Large intestine (tissue), 3 donors: ENCODE data around the gene GMDS. TPM values are rescaled to one million over a fixed set of nuclear protein-coding genes. Genes with fewer than 3 reads are reported as not detected.

Experiments used
- DNase-seq, 2 donors: peaks; one replicate each; pipeline versions ENCODE4 v3.0.0 to v3.0.0-alpha.2; 2013
- H3K27ac ChIP-seq: one replicate; pipeline ENCODE4 v1.5.1; 2013; ENCODE audit warnings: low read length
- H3K27me3 ChIP-seq: 2 replicates; pipeline ENCODE4 v1.6.1; 2013; ENCODE audit warnings: low read length; ENCODE audit not compliant: control insufficient read depth, insufficient read depth
- H3K36me3 ChIP-seq: 2 replicates; pipeline ENCODE4 v1.6.1; 2013; ENCODE audit warnings: low read length; ENCODE audit not compliant: control insufficient read depth, insufficient read depth
- H3K4me1 ChIP-seq: one replicate; pipeline ENCODE4 v1.6.1; 2013; ENCODE audit warnings: low read length; ENCODE audit not compliant: control insufficient read depth, insufficient read depth
- H3K4me3 ChIP-seq: one replicate; pipeline ENCODE4 v1.5.1; 2013; ENCODE audit warnings: low read length
- H3K9me3 ChIP-seq: one replicate; pipeline ENCODE4 v1.6.1; 2013; ENCODE audit warnings: mild to moderate bottlenecking, low read depth, low read length, moderate library complexity; ENCODE audit not compliant: control insufficient read depth
- WGBS: methylation state at CpG from one replicate; pipeline ENCODE4 v1.1.5; 2013; ENCODE audit warnings: low lambda C conversion rate; ENCODE audit not compliant: insufficient coverage; 5-methylcytosine and 5-hydroxymethylcytosine counted together
- polyA plus RNA-seq: library from polyadenylated mRNA; unstranded; fragments of 120-200 nt; gene quantifications from one replicate; pipeline ENCODE4 v1.2.1, GENCODE V29; 2013

Gene GMDS
- polyA plus RNA-seq, 1 donor, result 58.9 TPM

GRCh38 chr6:1871724-1872315, 373.6 kb downstream of the GMDS start:
- peaks cover 2% of the 10 kb centered on the region for H3K27me3 ChIP-seq
- H3K4me1 ChIP-seq, result no peaks in the 10 kb centered on the region
- H3K9me3 ChIP-seq, result no peaks in the 10 kb centered on the region
- no peaks in the 10 kb centered on the region for H3K36me3 ChIP-seq
- H3K27ac ChIP-seq, result no peak overlapping the region
- H3K4me3 ChIP-seq, result no peak overlapping the region
- WGBS, result 77% methylated on average over 4 of the region's 8 CpGs
- DNase-seq, result no peak

DNA sequence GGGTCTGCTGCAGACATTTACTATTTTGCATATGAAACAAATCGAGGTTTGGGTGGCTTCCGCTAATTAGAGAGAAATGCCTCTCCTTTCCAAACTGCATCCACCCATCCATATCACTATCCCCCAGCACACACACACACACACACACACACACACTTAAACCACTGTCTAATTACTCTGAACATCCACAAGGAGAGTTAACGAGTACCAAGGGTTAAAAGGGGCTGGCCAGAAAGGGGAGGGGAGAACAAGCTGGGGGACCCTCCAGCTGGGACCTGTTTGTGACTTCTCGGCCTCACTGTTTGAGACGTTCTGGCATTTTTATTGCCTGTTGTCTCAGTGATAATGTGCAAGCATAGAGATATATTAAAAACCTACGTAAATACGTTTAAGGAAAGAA, 374.5 kb downstream of the GMDS start:
- H3K4me1 ChIP-seq, result no peaks in the 10 kb centered on the region
- H3K4me3 ChIP-seq, result no peak overlapping the region
- no peak for DNase-seq
- H3K9me3 ChIP-seq, result no peaks in the 10 kb centered on the region
- no peak overlapping the region for H3K27ac ChIP-seq
- WGBS, result 27% methylated on average over 4 of the region's 7 CpGs
- H3K27me3 ChIP-seq, result peaks cover 2% of the 10 kb centered on the region
- no peaks in the 10 kb centered on the region for H3K36me3 ChIP-seq

DNA sequence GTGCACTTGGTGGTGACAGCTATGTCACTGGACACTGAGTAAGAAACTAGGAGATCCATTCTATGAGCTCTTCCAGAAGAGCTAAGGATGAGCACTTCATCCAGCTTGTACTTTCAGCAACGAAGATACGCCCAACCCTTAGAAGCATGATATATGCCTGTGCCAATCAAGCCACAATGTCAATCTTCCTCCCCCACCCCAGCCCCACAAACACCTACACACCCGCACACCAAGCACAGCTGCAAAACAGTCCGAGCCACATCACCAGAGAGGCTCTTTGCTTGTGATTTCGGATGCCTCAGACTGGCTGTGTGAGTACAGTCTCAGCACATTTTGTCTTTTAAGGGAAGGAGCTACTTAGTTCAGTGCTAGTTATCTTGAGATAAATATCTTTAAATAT, 375.2 kb downstream of the GMDS start:
- no peaks in the 10 kb centered on the region for H3K9me3 ChIP-seq
- no peak overlapping the region for H3K4me3 ChIP-seq
- peaks cover 2% of the 10 kb centered on the region for H3K27me3 ChIP-seq
- no peaks in the 10 kb centered on the region for H3K36me3 ChIP-seq
- no peak for DNase-seq
- WGBS, result no CpG with 5 or more reads among the region's 5 CpGs
- no peak overlapping the region for H3K27ac ChIP-seq
- no peaks in the 10 kb centered on the region for H3K4me1 ChIP-seq

DNA sequence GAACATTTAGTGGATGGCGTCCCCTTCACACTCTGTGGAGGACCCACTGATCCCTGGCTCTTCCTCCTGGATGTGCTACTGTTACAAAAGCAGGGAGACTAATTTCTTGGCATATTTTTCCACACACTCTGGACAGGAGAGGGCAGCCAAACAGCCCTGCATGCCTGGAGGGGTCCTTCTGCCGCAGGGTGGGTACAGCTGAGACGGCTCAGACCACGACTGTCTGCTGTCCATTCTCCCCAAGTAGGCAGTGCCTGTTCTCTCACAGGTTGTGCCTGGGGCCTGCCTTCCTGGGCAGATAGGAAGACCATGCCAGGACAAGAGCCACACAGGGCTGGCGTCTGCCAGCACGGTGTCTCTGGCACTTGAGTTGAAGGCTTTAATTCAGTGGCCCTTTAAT, 375.6 kb downstream of the GMDS start:
- Histone ChIP-seq H3K4me1 (no peaks in the 10 kb centered on the region), H3K36me3 (no peaks in the 10 kb centered on the region), H3K27me3 (peaks cover 2% of the 10 kb centered on the region), H3K9me3 (no peaks in the 10 kb centered on the region), H3K4me3 (no peak overlapping the region), H3K27ac (no peak overlapping the region)
- 100% methylated on average over 1 of the region's 6 CpGs for WGBS
- DNase-seq, result no peak

GRCh38 chr6:1869308-1869707, 376.1 kb downstream of the GMDS start:
- Histone ChIP-seq H3K27ac (no peak overlapping the region), H3K27me3 (peaks cover 2% of the 10 kb centered on the region), H3K4me1 (no peaks in the 10 kb centered on the region), H3K4me3 (no peak overlapping the region), H3K9me3 (no peaks in the 10 kb centered on the region), H3K36me3 (no peaks in the 10 kb centered on the region)
- 83% methylated on average over 1 of the region's 3 CpGs for WGBS
- no peak for DNase-seq

- Histone ChIP-seq H3K36me3 (no peaks in the 10 kb centered on the region), H3K4me3 (no peak overlapping the region), H3K4me1 (no peaks in the 10 kb centered on the region), H3K27me3 (peaks cover 2% of the 10 kb centered on the region), H3K9me3 (no peaks in the 10 kb centered on the region), H3K27ac (no peak overlapping the region)
- 100% methylated on average over 1 of the region's 4 CpGs for WGBS
- DNase-seq, result no peak
Measured at GRCh38 chr6:1868561-1869261, 376.7 kb downstream of the GMDS start.

GRCh38 chr6:1867197-1867596, 378.2 kb downstream of the GMDS start:
- 40% methylated on average over 1 of the region's 3 CpGs for WGBS
- H3K4me1 ChIP-seq, result no peaks in the 10 kb centered on the region
- peaks cover 2% of the 10 kb centered on the region for H3K27me3 ChIP-seq
- H3K9me3 ChIP-seq, result no peaks in the 10 kb centered on the region
- no peak for DNase-seq
- no peak overlapping the region for H3K4me3 ChIP-seq
- H3K27ac ChIP-seq, result no peak overlapping the region
- H3K36me3 ChIP-seq, result no peaks in the 10 kb centered on the region

GRCh38 chr6:1865585-1865984, 379.8 kb downstream of the GMDS start:
- no peaks in the 10 kb centered on the region for H3K4me1 ChIP-seq
- H3K4me3 ChIP-seq, result no peak overlapping the region
- H3K27ac ChIP-seq, result no peak overlapping the region
- 88% methylated on average over 2 of the region's 7 CpGs for WGBS
- peaks cover 2% of the 10 kb centered on the region for H3K27me3 ChIP-seq
- H3K9me3 ChIP-seq, result no peaks in the 10 kb centered on the region
- no peaks in the 10 kb centered on the region for H3K36me3 ChIP-seq
- no peak for DNase-seq

DNA sequence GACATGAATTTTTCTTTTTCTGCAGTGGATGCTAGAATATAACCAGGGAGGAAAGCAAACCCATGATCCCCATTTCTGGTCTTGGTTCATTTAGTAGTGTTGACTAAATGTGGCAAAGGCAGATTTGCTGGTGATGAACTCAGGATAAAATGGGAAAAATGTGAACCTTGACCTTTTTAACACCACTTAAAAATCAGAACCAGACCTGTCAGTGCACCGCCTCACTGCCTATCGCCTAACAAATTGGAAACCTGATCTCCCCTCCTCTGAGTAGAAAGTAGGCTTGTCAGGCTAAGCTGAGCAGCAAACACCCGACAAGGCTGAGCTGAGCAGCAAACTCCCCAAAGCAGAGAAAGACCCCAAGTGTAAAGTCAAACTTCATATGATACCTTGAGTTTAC, 380.9 kb downstream of the GMDS start:
- no peak for DNase-seq
- Histone ChIP-seq H3K4me1 (no peaks in the 10 kb centered on the region), H3K9me3 (no peaks in the 10 kb centered on the region), H3K27me3 (no peaks in the 10 kb centered on the region), H3K27ac (no peak overlapping the region), H3K4me3 (no peak overlapping the region), H3K36me3 (no peaks in the 10 kb centered on the region)
- WGBS, result no CpG with 5 or more reads among the region's 3 CpGs

- 83% methylated on average over 1 of the region's 2 CpGs for WGBS
Measured at GRCh38 chr6:1862411-1862810, 383.0 kb downstream of the GMDS start.

More at GRCh38 chr6:1862411-1862810, 383.0 kb downstream of the GMDS start:
- H3K27ac ChIP-seq, result no peak overlapping the region
- H3K4me1 ChIP-seq, result no peaks in the 10 kb centered on the region
- no peak for DNase-seq
- no peaks in the 10 kb centered on the region for H3K36me3 ChIP-seq
- no peaks in the 10 kb centered on the region for H3K9me3 ChIP-seq
- H3K4me3 ChIP-seq, result no peak overlapping the region
- H3K27me3 ChIP-seq, result no peaks in the 10 kb centered on the region
